ENCODE measurements around the gene GHDC.
"Not testable (repeated sequence)": the region's sequence is repeated elsewhere in the genome, so short reads cannot be mapped to it uniquely, and the experiment has no call there.

The GHDC gene, protein sequence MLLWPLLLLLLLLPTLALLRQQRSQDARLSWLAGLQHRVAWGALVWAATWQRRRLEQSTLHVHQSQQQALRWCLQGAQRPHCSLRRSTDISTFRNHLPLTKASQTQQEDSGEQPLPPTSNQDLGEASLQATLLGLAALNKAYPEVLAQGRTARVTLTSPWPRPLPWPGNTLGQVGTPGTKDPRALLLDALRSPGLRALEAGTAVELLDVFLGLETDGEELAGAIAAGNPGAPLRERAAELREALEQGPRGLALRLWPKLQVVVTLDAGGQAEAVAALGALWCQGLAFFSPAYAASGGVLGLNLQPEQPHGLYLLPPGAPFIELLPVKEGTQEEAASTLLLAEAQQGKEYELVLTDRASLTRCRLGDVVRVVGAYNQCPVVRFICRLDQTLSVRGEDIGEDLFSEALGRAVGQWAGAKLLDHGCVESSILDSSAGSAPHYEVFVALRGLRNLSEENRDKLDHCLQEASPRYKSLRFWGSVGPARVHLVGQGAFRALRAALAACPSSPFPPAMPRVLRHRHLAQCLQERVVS

DNA sequence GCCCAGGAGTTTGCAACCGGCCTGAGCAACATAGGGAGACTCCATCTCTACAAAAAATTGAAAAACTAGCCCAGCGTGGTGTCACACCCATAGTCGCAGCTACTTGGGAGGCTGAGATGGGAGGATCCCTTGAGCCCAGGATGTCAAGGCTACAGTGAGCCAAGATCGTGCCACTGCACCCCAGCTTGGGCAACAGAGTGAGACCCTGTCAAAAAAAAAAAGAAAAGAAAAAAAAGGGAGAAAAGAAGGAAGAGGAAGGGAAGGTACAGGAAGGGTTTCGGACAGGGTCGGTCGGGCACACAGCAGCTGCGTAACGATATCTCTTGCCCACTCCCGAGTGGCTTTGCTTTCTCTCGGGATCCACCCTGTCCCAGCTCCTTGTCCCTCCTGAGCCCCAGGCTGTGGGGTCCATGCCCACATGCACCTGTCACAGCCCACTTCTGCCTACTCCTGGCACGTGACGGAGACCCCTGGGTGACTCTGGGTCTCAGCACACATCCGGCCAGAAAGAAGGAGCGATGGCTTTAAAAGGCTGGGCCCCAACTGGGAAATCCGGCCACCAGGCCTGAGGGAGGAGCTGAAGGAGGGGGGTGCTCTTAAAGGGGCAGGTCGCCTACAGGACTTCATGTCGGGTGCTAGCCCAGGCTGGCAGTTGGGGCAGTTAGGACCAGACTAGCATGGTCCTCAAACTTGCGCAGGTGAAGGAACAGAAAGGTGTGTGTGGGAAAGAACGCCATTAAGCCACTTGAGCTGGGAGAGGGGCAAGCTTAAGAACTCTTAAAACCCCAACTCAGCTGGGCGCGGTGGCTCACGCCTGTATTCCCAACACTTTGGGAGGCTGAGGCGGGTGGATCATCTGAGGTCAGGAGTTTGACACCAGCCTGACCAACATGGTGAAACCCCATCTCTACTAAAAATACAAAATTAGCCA is at the start of gene GHDC:
TSS of gene GHDC (minus strand) at position 526 of the 931 bp plus-strand sequence. CDS start 913 bp downstream, outside the sequence.
- DNase-seq (ENCODE audit: low read depth in 2 of 2) = peak; percentile 68 to 76

DNA sequence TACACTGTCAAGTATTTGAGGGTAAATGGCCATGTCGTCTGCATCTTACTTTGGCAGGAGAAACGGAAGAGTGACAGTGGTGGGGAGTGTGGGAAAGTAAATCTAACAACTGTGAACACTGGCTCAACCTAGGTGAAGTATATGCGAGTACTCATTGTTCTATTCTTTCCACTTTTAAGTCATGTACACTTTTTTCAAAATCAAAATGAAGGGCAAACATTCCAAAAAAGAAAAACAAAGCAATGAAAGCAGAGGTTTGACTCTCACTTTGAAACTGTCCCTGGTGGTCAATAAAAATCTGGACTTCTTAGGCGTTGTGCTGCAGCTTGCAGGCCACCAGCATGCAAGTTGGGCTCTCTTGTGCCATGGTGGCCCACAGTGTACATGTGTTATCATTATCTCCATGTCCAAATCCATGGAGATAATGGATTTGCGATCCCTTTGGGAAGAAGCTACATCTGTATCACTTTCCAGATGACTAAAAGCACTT is 49.2 kb upstream of the GHDC start:
- DNase-seq (ENCODE audit: low read depth in 2 of 2) = no peak

- DNase-seq (ENCODE audit: low read depth in 2 of 2) = no peak
Measured at GRCh38 chr17:42241871-42242270, 47.6 kb upstream of the GHDC start.

GRCh38 chr17:42240863-42241262 is 46.6 kb upstream of the GHDC start:
- not testable (repeated sequence) for DNase-seq (ENCODE audit: low read depth in 2 of 2)

GRCh38 chr17:42240201-42240600 is 45.9 kb upstream of the GHDC start:
- DNase-seq (ENCODE audit: low read depth in 2 of 2) = no peak

DNA sequence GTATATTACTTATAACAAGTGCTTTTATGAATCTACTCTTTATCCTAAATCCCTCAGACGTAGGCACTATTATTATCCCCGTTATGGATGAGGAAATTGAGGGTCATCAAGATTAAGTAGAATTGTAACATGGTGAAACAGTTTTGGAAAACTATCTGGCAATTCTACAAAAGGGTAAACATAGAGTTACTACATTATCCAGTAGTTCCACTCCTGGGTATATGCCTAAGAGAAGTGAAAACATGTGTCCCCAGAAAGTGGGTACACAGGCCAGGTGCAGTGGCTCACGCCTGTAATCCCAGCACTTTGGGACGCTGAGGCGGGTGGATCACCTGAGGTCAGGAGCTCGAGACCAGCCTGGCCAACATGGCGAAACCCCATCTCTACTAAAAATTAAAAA is 45.3 kb upstream of the GHDC start:
- DNase-seq (ENCODE audit: low read depth in 2 of 2) = not testable (repeated sequence)

GRCh38 chr17:42236760-42237159 is 42.5 kb upstream of the GHDC start:
- no peak for DNase-seq (ENCODE audit: low read depth in 2 of 2)

GRCh38 chr17:42233994-42234393 is 39.7 kb upstream of the GHDC start:
- DNase-seq (ENCODE audit: low read depth in 2 of 2) = no peak

DNA sequence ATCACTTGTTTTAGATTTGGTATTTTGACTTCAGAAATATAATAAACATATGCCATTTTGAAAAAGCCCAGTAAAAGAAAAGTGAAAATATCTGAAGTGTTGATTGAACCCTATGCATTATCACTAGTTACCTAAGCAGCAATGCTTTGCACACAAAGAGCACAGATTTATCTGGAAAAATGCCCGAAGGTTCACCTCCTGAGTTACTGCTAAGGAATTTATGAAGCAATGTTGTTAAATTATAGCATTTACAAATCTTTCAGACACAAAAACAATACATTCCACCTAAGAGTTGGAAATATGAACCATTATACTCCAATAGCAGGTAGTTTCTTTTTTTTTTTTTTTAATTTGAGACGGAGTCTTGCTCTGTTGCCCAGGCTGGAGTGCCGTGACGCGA is 38.9 kb upstream of the GHDC start:
- DNase-seq (ENCODE audit: low read depth in 2 of 2) = no peak

- DNase-seq (ENCODE audit: low read depth in 2 of 2) = no peak
Measured at GRCh38 chr17:42230225-42230624, 35.9 kb upstream of the GHDC start.

GRCh38 chr17:42227849-42228700 is 33.8 kb upstream of the GHDC start:
- no peak for DNase-seq (ENCODE audit: low read depth in 2 of 2)

GRCh38 chr17:42225646-42226045 is 31.4 kb upstream of the GHDC start:
- no peak for DNase-seq (ENCODE audit: low read depth in 2 of 2)

DNA sequence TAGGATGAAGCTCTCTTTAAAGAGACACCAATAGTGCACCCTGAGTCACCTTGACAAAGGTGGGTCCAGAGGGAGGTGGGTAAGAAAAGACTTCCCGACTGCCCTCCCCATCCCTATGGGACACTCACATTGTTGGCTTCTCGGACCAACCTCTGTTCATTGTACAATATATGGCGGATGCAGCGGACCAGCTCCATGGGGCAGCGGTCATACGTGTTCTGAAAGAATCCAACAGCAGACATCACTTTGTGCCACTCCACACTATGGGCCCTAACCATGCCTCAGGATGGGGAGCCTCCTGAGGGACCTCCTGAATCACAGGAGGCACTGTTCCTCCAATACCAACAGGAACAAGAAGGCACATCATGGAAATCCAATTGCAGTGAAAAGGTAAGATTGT is 30.4 kb upstream of the GHDC start:
- no peak for DNase-seq (ENCODE audit: low read depth in 2 of 2)

DNA sequence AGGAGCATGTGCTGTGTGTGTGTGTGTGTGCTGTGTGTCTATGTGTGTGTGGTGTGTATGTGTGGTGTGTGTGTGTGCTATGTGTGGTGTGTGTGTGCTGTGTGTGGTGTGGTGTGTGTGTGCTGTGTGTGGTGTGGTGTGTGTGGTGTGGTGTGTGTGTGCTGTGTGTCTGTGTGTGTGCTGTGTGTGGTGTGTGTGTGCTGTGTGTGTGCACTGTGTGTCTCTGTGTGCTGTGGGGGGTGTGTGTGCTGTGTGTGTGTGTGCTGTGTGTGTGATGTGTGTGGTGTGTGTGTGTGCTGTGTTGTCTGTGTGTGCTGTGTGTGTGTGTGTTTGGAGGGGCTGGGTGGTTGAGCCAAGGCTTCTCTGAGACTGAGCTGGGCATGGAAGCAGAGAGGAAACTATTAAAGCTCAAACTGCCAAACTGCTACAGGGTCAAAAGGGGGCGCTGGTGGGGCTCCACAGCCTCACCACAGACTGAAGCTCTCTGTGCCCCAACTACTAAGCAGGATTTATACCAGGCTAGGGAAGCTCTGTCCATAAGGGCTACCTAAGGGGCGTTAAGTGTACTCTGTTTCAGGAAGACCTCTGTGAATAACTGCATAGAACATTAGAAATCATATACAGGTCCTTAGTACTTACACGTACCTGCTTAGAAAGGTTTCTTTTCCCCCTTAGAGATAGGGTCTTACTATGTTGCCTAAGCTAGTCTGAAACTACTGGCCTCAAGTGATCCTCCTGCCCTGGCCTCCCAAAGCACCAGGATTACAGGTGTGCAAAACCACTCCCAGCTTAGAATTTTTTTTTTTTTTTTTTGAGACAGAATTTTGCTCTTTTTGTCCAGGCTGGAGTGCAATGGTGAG is 27.8 kb upstream of the GHDC start:
- DNase-seq (ENCODE audit: low read depth in 2 of 2) = peak; percentile 31 to 32

DNA sequence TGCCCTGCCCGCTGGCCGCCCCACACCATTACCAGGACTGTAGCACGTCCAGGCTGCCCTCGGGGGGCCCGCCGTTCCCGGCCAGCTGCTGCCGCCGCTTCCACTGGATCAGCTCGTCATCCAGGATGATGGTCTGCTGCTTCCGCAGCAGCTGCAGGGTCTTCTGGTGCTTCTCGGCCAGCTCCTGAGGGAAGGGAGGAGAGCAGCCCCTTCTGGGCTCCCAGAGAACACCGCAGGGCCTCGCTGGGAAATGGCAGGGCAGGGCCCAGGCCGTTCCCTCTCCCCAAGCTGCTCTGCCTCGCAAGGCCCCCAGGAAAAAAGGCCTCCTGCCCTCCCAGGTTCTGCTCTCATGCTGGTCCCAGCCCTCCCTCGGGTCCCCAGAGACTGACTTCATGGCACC is 25.0 kb upstream of the GHDC start:
- not testable (repeated sequence) for DNase-seq (ENCODE audit: low read depth in 2 of 2)

DNA sequence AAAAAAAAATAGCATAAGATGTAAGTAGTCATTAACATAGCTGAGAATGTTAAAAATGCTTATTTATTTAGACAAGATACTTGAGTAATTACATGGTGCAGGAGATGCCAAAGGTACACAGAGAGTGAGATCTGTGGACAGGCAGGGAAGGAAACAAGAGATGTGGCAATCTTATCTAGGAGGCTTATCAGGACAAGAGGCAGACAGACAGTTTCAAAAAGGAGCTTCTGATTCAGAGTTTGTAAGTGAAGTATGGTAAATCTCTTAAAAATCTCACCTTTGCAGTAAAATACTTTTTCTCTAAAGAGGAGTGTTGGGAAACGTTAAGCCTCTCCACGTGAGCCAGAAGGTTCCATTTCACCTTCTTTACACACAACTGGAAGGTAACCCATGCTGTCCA is 19.9 kb upstream of the GHDC start:
- DNase-seq (ENCODE audit: low read depth in 2 of 2) = no peak

- DNase-seq (ENCODE audit: low read depth in 2 of 2) = no peak
Measured at GRCh38 chr17:42212382-42212781, 18.1 kb upstream of the GHDC start.

DNA sequence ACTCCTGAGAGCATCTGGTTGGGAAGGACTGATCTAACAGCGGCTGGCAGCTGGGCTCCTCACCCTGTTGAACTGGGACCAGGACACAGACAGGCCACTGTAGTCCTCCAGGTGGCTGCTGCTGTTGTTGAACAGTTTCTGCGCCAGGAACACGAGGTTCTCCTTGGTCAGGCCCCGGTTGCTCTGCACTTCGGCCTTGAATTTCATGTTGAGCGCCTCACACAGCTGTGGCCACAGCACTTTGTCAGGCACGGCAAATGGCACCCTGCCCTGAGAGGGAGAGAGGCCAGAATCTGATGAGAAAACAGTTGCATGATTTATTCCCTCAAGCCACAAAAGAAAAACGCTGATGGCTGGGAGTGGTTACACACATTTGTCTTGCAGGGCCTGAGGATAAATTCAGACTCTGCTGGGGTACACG is 17.6 kb upstream of the GHDC start:
- not testable (repeated sequence) for DNase-seq (ENCODE audit: low read depth in 2 of 2)

DNA sequence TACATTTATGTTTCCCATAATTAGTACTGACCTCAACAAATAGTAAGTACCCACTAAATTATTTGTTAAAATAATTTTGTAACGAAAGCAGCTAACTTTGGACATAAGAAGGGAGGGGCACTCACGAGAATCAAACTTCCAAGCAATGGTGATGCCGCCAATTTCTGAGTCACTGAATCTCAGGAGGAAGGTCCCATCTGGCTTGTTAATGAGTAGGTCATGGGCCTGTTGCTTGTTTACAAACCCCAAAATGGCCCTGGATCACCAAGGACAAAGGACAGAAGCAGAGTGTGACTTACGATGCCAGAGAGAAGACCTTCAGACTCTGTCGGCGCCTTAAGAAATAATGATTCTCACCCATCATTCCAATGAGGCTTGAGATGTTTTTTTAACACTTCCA is 15.8 kb upstream of the GHDC start:
- no peak for DNase-seq (ENCODE audit: low read depth in 2 of 2)

- DNase-seq (ENCODE audit: low read depth in 2 of 2) = not testable (repeated sequence)
Measured at GRCh38 chr17:42206153-42206612, 11.9 kb upstream of the GHDC start.

Data from stimulated activated CD4-positive, alpha-beta T cell treated with anti-CD3 and anti-CD28 coated beads, Interleukin-4, amount 100 ng/mL, for 48 hours (primary cell).